SK-N-SH (cell line): ENCODE results near the gene SLC45A3.
"Not testable (repeated sequence)": the region's sequence is repeated elsewhere in the genome, so short reads cannot be mapped to it uniquely, and the experiment has no call there.

Experiments
- MAX ChIP-seq: IDR thresholded peaks from 2 replicates; pipeline ENCODE4 v1.4.0; 2012; ENCODE audit warnings: low read depth
- NFIC ChIP-seq: IDR thresholded peaks from 2 replicates; pipeline ENCODE4 v1.4.0; 2012; ENCODE audit warnings: borderline replicate concordance

- not testable (repeated sequence) for TF ChIP-seq MAX, NFIC
Measured at GRCh38 chr1:205636138-205636530, 44.2 kb downstream of the SLC45A3 start.
